GM18517 (cell line): ENCODE measurements around the gene EHBP1.

Experiments used
- ATAC-seq: cut with Tn5 transposase; IDR thresholded peaks from one replicate; pipeline ENCODE4 v1.9.1; 2021; ENCODE audit warnings: mild to moderate bottlenecking, moderate library complexity; ENCODE audit not compliant: unreplicated experiment

The EHBP1 gene

DNA sequence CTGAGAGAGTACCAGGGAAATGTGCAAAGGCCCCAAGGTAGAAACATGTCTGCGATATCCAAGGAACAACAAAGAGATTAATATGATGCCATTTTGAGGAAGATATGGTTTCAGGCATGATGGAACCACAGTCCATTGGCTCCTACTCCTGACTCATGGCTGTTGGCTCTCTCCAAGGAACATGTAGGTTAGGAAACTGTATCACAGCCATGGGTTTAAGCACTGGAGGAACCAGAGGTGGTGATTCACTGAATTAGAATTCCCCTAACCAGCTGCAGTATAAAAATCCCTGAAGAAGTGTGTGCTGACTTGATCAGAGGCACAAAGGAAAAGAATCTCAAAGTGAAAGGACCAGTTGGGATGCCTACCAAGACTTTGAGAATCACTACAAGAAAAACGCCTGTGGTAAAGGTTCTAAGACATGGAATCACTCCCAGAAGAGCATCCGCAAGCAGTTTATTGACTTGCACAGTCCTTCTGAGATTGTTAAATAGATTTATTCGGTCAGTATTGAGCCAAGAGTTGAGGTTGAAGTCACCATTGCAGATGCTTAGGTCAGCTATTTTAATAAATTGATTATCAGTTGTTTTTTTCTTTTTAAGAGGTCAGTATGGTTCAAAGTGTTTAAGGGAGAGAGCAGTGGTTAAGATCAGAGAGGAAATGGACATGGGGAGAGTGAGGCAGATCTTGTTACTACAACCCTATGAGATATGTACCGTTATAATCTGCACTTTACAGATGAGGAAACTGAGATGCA, 234.4 kb downstream of the EHBP1 start:
- ATAC-seq = no peak

DNA sequence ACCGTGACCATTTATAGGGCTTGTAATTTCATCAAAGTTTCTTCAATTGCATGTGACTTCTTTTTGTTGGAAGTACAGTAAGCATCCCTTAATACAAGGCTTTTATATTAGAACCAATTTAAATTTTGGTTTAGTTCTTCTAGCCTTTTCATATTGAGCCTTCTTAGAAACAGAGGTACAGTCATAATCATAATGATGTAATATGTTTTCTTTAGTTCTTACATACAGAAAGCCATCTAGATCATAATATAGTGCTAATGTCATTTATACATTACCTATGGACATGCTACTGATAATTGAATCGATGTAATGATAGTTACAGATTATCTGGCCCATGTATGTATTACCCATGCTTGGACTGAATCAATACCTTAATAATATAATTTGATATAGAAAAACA, 235.2 kb downstream of the EHBP1 start:
- no peak for ATAC-seq

DNA sequence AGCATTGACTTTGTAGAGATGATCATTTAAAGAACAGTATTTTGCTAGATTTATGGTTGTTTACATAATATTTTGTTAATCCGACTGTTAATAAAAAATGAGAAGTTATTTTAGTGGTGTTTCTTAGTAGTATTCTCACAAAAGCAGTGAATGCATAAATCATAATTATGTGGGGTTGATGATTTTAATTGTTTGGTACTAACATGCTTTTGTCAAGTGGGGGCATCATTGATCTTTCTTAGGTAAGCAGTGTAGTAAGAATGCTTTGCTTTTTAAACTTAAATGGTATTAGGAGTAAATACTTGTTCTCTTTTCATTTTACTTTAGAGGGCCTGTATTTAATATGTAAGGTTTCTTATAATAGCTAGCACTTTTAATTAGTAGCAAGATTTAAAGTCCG, 235.9 kb downstream of the EHBP1 start:
- no peak for ATAC-seq

DNA sequence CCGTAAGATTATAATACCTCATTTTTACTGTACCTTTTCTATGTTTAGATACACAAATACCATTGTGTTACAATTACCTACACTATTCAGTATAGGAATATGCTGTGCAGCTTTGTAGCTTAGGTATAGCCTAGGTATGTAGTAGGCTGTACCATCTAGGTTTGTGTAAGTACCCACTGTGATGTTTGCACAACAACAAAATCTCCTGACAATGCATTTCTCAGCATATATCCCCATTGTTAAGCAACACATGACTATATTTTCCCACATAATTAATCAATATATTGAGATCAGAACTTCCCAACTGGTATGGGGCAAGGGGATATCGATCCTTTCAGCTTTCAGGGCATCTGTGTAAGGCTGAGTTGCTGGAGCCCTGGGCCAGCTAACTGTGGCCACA, 238.8 kb downstream of the EHBP1 start:
- ATAC-seq = no peak

DNA sequence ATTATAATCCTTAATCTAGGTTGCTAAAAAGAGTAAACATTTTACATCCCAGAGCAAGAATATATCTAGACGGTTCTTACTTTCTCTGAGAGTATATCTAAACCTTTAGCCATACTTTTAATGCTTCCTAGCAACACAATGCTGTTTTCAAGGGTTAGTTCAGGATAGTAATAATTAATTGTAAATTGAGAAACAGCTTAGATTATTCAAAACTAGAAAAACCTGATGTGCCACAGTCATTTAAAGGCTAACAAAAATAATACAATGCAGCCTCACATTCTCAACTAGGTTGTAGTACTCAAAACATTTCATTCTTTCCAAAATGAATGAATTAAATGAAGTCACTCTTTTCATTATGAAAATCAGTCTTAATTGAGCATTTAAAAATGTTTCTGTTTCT, 241.9 kb downstream of the EHBP1 start:
- no peak for ATAC-seq

DNA sequence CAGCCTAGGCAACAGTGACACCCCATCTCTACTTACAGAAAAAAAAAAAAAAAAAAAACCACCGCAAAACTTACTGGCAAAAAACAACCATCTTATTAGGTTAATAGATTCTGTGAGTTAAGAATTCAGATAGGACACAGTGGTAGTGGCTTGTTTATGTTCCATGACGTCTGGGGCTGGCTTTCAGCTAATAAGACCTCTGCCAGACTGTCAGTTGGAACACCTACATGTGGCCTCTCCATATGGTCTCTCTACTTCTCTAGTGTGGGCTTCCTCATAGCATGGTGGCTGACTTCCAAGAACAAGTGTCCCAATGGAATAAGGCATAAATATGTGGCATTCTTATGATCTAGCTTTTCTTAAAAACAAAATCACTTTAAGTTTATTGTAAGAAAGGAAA, 251.1 kb downstream of the EHBP1 start:
- ATAC-seq = no peak

DNA sequence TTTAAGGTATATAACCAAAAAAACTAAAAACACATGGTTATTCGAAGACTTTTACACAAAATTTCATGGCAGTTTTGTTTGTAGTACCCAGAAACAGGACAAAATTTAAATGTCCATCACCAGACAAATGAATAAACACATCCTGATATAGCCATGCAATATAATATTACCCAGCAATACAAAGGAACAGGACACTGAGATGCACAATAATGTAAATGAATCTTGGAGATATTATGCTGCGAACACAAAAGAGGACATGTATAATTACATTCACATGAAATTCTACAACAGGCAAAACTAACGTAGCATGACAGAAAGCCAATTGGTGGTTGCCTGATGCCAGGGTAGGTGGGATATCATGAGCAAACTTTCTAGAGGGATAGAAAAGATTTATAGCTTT, 252.7 kb downstream of the EHBP1 start:
- no peak for ATAC-seq

DNA sequence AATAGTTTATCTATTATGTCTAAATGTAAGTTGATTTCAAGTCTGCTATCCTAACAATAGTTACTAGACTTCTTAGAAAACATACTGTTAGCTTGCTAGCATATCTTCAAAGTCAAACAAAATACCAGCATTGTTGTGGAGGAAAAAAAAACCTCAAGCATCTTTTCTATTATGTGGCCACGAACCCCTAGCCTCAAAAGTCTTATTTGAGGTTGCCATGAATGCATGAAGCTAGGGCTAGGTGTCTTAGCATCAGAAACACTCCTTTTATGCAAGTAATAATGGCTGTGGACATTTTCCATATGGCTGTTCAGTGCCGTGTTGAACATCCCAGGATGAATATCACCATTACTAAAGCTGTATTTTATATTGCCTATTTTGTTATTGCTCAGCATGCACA, 258.5 kb downstream of the EHBP1 start:
- no peak for ATAC-seq

DNA sequence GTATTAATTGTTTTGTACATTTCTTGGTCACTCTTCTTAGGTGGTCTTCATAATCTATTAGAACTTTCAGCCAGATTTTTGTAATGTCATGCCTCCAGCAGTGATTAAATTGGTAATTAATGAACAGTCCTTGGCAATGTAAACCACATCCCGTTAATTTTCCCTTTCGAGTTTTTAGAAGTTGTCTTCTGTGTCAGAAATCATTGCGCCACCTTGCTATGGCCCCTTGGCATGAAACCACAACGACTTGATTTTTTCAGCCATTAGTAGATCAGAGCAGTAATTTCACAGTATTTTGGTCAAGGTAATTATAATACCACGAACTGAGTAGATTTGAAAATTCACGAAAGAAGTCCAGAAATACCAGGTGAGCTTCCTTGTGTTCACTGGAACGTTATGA, 259.2 kb downstream of the EHBP1 start:
- ATAC-seq = no peak

DNA sequence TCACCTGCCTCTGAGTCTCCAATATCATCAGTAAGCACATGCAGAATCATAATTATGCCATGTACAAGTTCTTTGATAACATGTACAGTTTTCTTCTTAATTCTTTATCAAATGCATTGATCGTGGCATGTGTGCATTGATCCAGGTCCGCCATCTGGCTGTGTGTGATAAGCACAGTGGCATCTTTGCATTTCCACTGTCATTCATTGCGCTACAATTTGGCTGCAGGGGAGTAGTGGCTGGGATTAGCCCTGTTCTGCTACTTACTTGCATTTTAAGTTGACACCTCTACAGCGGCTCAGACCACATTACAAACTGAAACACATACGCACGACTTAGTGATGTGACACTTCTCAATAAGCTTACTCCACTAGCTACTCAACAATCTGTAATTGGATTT, 261.5 kb downstream of the EHBP1 start:
- ATAC-seq = no peak

DNA sequence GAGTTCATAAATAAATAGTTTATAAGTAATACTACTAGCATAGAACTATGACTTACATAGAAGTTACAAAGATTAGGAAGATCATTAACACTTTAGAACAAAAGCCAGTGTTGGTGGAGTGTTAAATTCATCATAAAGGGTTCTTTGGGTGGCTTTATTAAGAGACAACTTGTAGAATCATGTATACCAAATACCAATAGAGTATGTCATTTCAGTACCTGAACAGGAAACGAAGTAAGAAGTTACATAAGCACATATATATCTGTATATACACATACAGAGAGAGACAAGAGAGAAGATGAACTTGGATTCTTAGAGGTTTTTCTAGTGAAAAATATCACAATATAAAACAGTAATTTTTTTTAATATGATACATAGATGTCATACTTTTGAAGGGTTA, 262.7 kb downstream of the EHBP1 start:
- no peak for ATAC-seq

DNA sequence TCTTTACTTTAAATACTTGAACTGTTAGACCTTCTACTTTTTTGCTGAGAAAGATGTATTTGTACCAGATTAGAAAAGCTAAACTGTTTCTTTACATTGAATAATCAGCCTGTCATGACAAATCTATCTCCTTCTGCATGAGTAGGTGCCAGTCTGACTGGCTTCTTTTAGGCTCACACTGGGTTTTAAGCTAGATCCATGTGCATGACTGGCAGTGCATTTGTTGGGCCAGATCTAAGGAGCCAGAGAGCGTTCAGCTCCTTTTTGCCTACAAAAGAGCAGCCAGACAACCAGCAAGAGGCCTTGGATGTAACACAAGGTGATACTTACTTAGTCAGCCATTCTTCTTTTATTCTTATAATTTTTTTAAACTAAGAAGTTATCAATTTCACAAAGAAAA, 263.2 kb downstream of the EHBP1 start:
- ATAC-seq = no peak

DNA sequence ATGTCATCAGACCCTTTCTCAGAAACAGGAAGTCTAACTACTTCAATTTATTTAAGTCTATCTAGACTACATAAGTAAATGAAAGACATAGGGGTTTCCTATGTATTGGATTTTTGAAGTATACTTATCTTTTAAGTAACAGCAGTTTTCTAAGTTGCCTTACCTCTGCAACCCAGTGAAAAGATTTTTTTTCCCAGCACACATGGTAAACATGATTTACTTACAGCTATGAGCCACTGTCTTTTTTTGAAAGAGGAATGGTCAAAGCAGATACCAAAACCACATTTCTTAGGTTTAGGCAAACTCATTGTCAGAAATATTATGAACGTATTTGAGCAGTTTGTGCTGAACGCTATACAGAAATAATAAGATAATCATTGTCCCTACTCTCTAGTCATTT, 266.4 kb downstream of the EHBP1 start:
- ATAC-seq = no peak

DNA sequence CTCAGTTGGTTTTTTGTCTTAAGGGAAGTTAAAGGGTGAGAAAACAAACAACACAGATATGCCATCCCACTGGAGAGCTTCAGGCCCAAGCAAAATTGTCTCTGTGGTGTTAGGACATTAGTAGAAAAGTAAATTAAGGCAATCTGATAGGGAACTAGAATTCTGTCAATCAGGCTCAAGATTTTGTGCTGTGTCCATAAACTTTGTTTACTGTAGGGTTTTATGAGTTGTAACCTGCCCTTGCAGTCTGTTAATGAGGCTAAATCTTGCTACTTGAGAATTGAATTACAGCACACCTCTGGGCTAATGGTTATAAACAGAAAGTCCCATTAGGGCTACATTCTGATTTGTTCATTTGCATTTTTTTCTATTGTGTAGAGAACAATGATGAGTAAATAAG, 267.1 kb downstream of the EHBP1 start:
- ATAC-seq = no peak

DNA sequence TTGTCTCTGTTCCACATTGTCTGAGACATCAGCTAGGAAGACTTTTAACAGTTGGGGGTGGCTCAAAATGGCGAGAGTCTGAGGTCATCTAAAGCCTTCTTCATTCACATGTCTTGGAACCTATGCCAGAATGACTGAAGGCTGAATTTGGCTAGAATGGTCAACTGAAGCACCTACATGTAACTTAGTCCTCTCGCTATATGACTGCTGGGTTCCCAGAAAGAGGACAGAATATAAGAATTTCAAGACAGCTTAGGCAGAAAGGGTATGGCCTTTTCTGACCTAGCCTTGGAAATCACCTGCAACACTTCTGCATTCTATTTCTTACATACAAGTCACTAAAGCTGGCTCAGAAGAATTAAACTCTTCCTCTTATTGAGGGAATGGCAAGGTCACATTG, 269.5 kb downstream of the EHBP1 start:
- ATAC-seq = no peak

DNA sequence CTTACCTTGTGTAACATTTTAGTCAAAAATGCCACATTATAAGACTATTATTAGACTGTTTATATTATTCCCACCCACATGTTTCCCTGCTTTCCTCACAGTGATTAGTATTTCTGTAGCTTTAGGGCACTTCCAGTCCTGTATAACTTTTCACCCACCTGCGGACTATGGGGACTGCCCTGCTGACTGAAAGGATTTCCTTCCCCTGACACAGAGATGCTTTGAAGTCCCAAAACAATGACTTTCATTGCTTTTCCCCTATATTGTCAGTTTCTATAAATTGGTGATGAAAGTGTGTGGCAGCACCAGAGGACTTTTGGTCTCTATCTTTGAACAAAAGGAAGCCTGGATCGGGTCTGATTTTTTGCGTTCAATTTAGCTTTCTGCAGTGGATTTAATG, 286.1 kb downstream of the EHBP1 start:
- no peak for ATAC-seq

DNA sequence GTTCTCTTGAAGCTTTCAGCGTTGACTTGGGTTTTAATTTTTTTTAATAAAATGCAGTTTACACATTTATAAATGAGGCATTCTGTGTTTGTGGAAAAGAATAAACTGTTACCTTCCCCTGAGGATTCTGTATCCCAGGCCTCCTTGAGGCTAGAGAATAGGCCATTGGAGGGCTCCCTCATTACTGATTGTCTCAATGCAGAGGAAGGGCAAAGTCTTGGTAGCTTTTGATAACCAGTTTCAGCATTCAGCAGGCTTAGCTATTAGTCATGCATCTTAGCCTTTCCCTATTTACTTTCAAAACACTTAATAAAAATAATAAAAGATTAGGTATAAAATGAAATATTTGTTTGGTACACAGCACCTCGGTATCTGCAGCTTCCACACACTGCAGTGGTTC, 287.0 kb downstream of the EHBP1 start:
- ATAC-seq = no peak

DNA sequence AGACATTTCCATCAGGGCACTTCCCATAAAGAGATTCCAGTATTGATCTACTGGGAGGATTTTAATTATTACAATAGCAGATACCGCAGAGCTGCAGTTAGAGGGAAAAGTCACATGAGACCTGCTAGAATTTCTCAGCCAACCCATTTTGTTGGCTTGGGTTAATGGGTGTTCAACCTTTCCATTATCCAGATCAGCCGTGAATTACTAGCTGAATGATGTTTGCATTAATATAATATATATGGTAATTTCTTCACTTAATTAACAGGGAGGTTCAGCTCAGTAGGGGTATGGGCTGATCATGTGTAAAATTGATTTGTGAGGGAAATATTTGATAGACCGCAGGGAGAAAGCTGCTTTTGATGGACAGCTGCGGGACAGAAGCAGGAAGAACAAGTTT, 288.7 kb downstream of the EHBP1 start:
- ATAC-seq = no peak

DNA sequence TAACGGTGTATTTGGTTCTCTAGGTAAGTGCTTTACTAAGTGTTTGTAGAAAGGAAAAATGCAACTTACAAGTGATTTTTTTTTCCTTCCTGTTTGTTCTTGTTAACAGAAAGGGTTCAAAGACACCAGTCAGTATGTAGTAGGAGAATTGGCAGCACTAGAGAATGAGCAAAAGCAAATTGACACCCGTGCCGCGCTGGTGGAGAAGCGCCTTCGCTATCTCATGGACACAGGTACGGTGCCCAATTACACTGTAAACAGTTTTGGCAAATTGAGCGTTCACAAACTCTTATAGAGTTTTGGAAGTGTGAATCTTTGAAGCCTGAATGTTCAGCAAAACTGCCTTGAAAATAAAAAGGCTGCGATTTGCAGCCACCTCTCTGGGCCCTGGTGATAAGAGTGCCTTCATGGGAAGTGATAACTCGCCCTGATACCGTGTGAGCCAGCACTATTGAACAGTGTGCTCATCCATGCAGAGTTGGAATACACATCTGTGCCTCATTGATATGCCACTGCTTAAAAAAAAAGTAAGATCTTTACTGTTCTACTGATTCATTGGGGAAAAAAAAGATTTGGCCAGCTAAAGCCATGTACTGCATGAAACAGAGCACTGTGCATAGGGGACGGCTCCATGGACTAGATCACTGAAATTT, 291.1 kb downstream of the EHBP1 start:
- ATAC-seq = no peak

DNA sequence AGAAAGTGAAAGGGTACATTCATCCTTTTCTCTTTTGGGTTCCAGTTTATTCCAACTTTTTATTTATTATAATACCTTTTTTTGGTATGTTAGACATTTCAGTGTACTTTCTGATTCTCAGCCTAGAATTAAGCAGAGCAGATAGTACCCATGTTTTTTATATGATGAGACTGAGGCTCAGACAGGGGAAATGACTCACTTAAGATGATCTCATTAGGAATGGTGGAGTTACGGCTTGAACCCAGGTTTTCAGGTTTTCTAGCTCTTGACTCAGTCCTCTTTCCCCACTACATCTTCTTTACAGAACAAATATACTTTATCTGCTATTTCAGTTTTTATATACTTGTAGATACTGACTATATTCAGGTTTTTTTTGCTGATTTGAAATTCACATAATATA, 293.4 kb downstream of the EHBP1 start:
- no peak for ATAC-seq

DNA sequence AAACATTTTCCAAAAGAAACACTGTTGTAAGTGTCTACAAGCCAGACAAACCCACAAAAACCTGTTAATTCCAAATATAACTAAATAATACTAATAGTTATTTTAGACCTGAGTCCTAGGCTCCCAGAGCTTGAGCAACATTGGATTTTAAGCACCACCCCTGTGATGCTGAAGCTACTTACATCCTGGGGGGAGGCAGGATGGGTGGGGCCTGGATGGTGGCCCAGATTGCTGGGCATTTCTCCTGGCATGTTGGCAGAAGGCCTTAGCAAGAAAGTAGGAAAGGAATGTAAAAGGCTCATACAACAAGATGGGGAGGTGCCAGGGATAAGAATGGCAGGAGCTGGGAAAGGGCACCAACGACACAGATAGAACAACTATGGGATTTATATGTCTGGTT, 294.4 kb downstream of the EHBP1 start:
- no peak for ATAC-seq

DNA sequence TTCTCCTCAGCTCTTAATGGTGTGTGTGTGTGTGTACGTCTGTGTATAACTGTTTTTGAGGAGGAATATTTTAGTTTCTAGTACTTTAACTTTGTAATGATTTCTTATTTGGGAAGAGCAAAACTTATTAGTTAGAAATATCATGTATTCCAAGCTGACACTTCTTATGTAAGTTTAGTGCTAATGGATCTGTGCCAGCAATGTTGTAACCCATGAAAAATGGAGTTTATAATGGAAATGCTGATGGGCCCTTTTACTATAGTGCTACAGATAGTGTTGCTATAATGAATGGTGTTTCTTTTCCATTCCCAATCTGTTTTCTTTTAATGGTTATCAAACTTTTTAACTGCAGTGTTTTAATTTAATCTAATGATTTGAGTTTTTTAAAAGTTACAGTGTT, 295.3 kb downstream of the EHBP1 start:
- no peak for ATAC-seq

DNA sequence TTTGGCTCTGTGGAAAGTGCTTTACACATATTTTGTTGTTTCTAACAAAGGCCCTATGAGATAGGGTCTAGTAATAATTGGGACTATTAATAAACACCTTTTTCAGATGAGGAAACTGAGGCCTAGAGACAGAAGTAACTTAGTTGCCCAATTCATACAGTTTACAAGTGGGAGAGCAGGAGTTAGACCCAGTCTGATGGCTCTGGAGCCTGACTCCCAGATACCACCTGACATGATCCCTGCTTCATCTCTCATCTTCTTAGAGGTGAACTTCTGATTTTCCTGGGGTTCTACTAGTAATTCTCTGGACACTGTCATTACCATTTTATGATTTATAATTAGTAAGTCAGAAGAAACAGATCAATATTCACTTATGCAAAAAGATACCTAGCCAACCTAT, 296.1 kb downstream of the EHBP1 start:
- no peak for ATAC-seq
